ENCODE measurements around the gene CRTC1.

CRTC1 gene

GRCh38 chr19:18788529-18789421 is 105.3 kb downstream of the CRTC1 start:
- DNase-seq = no peak

GRCh38 chr19:18789422-18789869 is 106.0 kb downstream of the CRTC1 start:
- no peak for DNase-seq

DNA sequence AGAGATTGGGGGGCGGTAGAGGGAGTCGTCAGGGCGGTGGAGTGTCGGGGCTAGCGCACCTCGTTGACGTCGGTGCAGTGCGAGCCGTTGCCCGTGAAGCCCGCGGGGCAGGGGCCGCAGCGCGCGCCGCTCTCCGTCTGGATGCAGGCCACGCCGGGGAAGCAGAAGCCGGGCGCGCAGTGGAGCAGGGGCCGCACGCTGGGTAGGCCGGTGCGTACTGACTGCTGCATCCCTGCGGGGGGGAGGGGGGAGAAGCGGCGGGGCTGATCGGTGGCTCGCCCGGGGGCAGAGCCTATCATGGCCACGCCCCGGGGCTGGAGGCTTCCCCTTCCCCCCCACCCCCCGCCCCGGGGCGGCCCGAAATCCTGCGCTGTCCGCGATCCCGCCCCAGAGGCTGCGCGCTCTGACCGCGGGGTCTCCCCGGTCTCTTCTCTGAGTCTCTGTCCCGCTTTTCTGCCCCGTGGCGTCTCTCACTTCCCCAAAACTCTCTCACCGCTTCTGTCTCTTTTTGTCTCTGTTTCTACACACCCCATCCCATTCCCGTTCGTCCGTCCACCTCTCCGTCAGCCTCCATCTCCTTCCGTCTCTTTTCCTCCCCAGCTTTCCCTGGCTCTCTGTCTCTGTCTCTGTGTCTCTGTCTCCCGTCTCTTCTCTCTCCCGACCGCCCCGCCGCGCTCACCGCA is 106.5 kb downstream of the CRTC1 start:
- DNase-seq = peak; percentile 49

DNA sequence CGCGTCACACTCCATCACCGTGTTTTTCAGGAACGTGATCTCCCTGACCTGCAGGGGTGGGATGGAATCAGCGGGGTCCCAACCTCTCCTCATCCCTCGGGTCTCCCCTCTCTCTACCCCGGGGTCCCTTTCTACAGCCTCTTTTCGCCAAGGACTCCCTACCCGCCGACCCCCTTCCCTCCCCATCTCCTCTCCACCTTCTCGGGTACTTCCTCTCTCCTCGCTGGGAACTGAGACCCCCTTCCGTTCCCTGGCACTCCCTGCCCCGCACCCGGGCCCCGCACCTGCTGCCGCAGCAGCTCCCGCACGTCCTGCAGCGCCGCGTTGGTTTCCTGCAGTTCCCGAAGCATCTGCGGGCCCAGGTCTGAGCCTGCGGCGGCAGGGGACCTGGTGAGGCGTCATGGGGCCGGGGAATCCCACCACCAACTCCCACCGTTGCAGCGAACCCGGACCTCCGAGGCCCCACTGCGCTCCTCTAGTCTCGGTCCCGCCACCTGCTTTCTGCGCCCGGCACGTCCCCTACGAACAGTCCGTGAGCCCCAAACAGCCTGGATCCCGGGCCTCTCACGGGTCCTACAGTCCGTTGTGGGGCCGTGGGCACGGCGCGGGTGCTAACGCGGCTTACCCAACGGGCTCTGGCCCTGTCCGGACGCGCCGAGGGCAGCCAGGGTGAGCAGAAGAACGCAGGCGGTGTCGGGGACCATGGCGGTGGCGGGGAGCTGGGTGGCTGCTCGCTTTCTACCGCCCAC is 107.3 kb downstream of the CRTC1 start, which contains the start of gene COMP:
Gene COMP (minus strand): TSS at position 740 of the 749 bp plus-strand sequence. CDS start 36 bp downstream, at position 704.
- DNase-seq = no peak

- no peak for DNase-seq
Observed at GRCh38 chr19:18791315-18791678, 107.8 kb downstream of the CRTC1 start.

DNA sequence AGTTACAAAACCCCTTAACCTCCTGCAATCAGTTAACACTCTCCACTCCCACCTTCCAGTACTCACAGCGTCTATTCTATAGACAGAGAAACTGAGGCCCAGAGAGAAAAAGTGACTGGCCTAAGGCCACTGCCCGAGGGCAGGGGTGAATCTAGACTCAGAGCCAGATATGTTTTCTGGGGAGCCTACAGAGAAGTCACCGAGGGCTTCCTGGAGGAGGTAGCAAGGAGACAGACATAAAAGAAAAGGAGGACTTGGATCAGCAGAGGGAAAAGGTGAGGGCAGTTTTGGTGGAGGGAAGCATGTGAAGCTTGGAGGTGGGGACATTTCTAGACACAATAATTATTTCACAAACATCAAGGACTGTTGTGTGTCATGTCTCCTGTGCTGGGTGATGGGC is 109.2 kb downstream of the CRTC1 start:
- no peak for DNase-seq

GRCh38 chr19:18793144-18794028 is 109.9 kb downstream of the CRTC1 start:
- DNase-seq = no peak

DNA sequence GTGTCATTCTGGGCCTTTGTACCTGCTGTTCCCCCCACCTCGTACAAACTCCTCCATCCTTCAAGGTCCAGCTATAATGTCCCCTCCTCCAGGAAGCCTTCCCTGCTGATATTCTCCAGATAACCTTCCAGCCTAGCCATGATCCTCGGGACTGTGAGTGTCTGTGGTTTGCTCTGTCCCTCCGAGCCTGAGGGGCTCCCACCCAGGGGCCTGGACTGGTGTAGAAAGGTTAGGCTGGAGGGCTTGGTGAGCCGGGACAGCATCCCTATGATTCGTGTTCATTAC is 110.5 kb downstream of the CRTC1 start:
- DNase-seq = no peak

DNA sequence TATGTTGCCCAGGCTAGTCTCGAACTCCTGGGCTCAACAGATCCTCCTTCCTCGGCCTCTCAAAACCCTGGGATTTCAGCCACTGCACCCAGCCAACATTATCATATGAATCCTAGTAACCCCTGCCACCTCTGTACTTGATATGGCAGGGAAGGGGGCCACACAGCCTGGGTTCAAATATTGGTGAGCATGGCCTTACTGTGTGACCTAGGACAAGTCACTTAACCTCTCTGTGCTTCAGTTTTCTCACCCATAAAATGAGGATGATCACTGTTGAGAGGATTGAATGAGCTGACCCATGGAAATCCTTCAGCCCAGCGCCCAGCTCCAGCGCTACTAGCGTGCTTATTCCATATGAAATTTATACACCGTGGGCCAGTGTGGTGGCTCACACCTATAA is 111.2 kb downstream of the CRTC1 start:
- no peak for DNase-seq

- DNase-seq = no peak
Observed at GRCh38 chr19:18795540-18795939, 112.1 kb downstream of the CRTC1 start.

- DNase-seq = no peak
Observed at GRCh38 chr19:18796239-18796638, 112.8 kb downstream of the CRTC1 start.

DNA sequence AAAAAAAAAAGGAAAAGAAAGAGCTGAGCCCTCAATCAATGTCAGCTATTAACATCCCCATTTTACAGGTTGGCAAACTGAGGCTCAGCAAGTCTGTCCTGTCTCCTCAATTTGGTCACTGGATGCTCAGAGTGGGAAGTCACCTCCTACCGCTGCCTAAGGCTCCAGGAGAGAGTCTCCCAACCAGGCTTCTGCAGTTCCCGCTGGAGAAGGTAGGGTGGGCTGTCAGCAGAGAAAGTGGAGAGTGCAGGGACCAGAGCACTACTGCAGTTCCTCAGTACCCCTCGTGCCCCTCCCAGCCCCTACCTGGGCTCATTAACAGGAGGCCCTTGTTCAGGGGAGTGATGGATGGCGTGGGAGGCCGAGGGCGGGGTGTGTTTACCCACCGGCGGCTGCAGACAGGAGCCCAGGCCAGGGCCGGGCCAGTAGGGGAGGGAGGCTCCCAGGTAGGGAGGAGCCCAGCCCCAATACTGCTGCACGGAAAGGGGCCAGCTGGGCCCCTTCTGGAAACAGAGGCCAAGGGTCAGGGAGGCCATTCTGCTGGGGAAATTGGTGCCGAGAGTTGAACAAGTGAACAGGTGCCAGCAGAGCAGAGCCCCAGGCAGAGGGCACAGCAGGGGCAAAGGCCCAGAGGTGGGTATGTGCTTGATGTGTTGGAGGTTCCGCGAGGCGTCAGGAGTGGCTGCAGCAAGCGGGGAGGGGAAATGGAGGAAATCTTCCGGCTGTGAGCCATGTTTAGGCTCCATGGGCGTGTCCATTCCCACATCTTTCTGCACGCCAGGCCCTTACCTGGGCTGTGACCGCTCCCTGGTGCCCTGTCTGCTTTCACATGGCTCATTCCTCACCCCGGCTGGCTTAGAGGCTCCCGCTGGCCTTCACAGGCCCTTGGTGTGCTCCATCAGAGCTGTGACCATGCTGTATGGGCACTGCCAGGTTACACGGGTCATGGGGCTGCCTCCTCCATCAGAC is 115.2 kb downstream of the CRTC1 start:
- no peak for DNase-seq

GRCh38 chr19:18799389-18799970 is 116.0 kb downstream of the CRTC1 start:
- DNase-seq = no peak

GRCh38 chr19:18800079-18800478 is 116.6 kb downstream of the CRTC1 start:
- no peak for DNase-seq

DNA sequence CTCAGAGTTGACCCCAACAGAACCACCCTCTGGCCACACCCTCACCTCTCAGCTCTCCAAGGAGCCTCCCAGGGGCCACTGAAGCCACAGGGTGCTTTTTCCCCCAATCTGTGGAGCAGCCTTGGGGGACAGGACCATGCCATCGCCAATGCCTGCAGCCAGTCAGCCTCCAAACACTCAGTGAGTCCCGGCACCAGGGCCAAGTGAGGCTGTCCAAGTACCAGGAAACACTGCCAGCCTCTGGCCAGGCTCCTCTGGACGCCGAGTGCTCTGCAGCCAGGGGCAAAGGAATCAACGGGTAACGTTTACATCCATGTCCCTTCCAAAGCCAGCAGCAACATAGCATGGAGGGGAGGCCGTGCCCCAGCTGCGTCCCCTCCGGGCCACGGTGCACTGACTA is 117.2 kb downstream of the CRTC1 start:
- no peak for DNase-seq

DNA sequence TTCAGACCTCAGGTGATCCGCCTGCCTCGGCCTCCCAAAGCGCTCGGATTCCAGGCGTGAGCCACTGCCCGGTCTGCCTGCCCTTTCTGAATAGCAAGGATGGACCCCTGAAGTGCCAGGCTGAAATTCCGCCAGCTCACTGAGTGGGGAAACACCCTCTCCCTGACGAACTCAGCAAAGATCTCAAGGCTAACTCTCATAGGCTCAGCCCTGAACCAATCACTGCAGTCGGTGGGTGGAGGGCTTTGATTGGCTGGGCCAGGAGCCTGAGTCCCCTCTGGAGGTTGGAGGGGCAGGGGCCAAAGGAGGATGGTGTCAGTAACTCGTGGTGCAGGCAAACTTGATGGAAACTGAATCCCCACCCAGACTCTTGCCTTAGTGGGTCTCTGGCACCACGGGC is 118.9 kb downstream of the CRTC1 start:
- no peak for DNase-seq

DNA sequence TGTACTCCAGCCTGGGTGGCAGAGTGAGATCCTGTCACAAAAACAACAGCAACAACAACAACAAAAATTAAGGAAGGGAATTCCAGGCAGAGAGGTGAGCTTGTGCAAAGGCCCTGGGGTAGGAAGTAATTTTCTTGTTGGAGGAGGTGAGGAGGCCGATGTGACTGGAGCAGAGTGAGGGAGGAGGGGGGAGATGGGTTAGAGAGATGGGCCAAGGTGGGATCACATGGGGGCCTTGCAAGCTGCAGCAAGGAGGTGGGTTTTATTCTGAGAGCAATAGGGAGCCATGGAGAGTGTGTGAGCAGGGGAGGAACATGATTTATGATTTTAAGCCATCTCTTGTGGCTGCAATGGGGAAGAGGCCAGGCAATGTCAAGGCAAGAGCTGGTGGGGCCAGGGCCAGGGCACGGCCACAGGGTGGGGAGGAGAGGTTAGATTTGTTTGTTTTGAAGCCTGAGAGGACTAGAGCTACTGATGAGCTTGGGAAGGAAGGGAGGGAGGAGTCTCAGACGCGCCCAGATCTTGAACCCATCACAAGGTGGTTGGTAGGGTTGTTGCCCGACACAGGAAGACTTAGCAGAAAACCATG is 120.2 kb downstream of the CRTC1 start:
- DNase-seq = no peak

- DNase-seq = no peak
Observed at GRCh38 chr19:18804139-18804601, 120.7 kb downstream of the CRTC1 start.

DNA sequence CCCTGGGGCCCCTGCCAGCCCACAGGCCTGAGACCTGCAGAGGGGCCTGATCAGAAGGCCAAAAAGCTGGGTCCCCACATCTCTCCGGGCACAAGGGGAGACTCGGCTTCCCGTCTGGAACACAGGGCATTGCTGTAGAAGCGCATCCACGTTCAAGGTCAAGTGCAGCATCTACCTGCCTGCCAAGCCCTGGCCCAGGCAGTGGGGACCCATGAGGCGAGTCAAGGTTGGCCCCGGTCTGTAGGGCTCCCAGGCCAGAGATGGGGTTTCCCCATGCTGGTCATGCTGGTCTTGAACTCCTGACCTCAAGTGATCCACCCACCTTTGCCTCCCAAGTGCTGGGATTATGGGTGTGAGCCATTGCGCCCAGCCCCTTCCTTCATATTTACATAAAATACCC is 121.2 kb downstream of the CRTC1 start:
- DNase-seq = no peak

GRCh38 chr19:18807861-18808331 is 124.4 kb downstream of the CRTC1 start:
- DNase-seq = no peak

Measured in activated CD4-positive, alpha-beta T cell treated with anti-CD3 and anti-CD28 coated beads for 48 hours (primary cell).